GM19025 (cell line): ENCODE measurements around the gene MAN2A2.

Source experiments
- ATAC-seq: cut with Tn5 transposase; IDR thresholded peaks from one replicate; pipeline ENCODE4 v1.9.1; 2021; ENCODE audit warnings: mild to moderate bottlenecking, low read depth, moderate library complexity; ENCODE audit not compliant: unreplicated experiment

MAN2A2 gene

DNA sequence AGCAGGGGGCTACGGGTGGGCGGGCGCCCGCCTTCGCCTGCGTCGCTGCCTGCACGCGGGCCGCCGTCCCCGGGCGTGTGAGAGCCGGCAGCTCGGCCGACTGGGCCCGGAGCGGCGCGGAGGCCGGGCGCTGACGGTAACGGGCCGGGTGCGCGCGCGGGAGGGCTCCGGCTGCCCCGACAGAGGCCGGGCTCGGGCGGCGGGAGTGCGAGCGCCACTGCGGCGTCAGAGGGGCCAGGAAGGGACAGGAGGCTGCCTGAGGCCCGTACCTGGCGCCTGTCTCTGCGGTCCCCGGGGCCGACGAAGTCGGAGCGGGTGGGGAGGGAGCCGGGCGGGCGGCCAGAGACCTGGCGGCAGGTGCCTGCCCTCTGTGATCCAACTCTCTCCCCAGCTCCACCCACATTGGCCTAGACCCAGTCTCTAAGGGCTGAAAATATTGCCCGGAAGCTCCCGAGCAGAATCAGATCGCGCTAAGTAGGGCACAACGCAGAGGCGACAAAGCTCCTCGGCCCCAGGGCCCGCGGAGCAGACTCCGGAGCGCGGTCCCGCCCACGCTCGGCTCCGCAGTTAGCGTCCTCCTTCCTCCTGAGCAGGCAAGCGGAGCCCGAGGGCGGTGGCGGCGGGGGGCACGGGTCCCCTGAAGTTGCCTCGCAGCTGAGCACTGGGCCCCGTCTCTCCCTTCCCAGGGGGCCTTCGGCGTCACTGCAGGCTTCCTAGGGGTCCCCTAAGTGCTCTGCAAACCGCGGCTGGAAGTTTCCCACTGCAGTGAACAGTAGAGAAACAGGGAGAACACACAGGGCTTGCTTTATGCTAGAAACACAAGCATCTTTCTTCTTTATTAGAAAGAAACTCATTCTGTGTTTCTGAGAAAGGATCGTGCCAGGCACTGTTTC lies at the start of gene MAN2A2:
Gene MAN2A2, plus strand, starts transcription at position 463 of the 893 bp plus-strand sequence. CDS start 906 bp downstream, outside the sequence.
- ATAC-seq = peak; percentile 44

DNA sequence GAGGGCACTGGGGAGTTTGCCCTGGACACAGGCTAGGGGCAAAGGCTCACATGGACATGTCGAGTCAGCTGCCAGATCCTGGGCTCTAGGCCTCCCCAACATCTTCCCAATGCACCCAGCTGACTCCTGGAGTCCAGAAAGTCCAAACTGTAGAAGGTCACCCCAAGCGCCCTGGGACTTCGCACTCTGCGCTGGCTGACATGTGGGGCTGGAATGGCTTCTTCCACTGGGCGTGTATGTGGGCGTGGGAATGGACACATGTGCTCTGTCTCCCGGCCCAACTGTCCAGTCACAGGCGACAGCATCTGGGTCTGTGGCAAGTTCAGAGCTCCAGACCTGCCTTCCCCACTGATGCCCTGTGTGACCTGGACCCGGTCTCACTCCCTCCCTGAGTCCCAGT lies 48.0 kb upstream of the MAN2A2 start:
- ATAC-seq = no peak

DNA sequence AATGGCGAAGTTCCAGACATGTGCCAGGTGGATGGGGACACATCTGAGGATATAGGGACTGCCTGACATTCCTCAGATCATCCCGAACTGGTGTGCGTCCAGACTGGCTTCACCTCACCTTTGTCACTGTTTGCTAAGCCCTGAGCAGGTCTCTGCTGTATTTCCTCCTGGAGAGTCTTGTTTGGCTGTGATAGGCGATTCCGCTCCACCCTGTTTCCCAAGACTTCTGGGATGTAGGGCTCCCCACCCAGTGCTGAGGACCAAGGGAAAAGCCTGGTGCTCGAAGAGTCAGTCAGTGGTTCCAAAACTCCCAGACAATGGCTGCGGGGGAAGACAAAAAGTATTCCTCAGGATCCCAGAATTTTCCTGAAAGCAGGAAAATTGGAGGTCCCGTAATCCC lies 45.8 kb upstream of the MAN2A2 start:
- ATAC-seq = no peak

GRCh38 chr15:90857883-90858443 lies 45.1 kb upstream of the MAN2A2 start:
- ATAC-seq = no peak

DNA sequence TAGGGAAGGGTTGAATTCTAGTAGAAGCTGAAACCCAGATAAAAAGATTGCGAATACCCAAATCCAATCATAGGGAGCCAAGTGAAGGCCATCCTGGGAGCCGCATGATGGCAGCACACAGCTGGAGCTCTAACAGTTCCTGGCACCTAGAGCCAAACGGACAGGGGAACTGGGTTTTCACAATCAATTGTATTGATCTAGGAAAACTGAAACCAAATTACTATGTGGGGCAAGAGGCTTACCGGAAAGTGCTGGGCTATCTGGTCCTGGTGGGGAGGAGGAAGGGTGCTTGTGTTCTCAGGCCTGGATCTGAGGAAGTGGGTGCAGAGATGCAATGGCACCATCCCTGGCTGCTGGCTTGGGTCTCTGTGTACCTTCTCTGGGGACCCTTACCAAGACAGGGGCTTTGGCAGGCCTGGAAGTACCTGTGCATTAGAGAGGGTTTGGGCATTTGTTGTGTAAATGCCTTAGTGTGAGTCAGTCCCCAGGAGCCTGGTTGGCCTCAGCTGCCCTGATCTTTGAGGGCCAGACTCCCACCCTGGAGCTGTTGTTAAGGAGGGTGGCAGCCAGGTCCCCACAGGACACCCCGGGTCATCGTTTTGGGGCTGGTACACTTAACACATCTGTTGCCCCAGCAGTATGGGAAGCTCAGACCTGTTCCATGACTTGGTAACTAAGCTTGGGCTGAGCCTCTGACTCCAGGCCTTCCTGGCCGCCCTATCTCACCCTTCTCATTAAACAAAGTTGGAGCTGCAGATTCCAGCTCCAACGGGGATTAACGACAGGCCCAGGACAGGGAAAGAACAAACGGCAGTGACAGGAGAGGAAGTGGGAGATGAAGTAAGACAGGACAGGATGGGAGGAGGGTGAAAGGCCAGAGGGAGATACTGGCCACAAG lies 43.6 kb upstream of the MAN2A2 start:
- no peak for ATAC-seq

DNA sequence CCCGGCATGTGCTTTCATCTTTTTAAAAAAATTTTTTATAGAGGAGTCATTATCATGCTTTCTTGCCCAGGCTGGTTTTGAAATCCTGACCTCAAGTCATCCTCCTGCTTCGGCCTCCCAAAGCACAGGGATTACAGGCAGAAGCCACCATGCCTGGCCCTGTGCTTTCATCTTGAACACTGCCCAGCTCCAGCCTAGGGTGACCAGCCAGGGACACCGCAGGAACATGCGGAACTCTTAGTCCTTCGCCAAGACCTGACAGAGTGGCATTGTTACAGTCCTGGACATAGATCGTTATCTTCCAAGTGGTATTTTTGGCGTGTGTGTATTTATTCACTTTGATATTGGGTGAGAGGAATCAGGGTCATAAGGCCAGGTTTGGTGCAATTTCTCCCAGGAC lies 42.7 kb upstream of the MAN2A2 start:
- no peak for ATAC-seq

DNA sequence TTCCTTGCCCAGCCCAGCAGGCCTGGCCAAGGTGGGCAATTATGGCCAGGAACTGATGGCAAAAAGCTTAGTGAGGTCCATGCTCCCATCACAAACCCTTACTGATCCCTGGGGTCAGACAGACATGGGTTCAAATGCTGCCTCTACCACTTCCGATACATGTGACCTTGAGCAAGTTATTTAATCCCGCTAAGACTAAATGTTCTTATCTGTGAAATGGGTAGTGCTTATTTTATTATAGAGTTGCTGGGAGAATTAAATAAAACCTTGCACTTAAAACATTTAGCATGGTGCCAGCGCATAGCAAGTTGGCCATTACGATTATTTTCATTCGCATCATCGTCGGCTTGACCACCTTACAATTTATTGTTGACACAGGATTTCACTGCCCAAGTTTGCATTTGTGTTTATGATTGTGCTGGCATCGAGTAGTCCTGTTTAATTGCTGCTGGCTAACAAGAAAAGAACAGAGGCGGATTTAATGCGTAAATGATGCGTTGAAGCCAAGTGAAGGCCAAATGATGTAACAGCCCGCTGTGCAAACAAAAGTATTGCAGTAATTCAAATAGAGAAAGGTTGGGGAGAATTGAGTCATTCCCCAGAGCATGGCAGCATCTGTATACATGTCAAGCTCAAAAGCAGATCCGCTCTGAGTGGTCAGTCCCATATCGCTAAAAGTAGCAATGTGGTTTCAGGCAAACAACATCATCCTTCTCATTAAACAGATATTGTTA lies 42.0 kb upstream of the MAN2A2 start:
- ATAC-seq = no peak

DNA sequence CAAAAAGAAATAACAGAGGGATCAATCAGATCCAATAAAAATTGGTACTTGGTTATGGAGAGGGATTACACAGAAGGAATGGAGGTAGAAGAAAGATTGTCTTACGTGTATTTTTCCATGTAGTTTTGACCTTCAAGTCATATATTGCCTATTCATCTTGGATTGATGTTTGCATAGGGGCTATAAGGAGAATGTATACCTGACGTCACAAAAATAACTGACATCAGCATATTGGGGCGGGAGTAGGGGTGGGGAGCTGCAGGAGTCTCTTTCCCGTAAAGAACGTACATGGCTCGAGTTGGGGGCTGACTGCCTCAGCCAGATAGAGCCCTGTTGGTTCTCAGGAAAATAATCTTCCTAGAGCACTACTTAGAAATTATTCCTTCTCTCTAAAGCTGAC lies 40.6 kb upstream of the MAN2A2 start:
- ATAC-seq = no peak

- ATAC-seq = no peak
Observed at GRCh38 chr15:90862964-90863778, 39.9 kb upstream of the MAN2A2 start.

- no peak for ATAC-seq
Observed at GRCh38 chr15:90863987-90864386, 39.1 kb upstream of the MAN2A2 start.

- ATAC-seq = no peak
Observed at GRCh38 chr15:90864507-90864906, 38.6 kb upstream of the MAN2A2 start.

- ATAC-seq = no peak
Observed at GRCh38 chr15:90865702-90866101, 37.4 kb upstream of the MAN2A2 start.

- no peak for ATAC-seq
Observed at GRCh38 chr15:90866161-90866715, 36.9 kb upstream of the MAN2A2 start.

- ATAC-seq = no peak
Observed at GRCh38 chr15:90866800-90867199, 36.3 kb upstream of the MAN2A2 start.

GRCh38 chr15:90868261-90868689 lies 34.8 kb upstream of the MAN2A2 start, which contains the start of gene FURIN:
FURIN (plus strand) TSS chr15:90868588; CDS start chr15:90875741, 7,153 bp downstream.
- no peak for ATAC-seq

DNA sequence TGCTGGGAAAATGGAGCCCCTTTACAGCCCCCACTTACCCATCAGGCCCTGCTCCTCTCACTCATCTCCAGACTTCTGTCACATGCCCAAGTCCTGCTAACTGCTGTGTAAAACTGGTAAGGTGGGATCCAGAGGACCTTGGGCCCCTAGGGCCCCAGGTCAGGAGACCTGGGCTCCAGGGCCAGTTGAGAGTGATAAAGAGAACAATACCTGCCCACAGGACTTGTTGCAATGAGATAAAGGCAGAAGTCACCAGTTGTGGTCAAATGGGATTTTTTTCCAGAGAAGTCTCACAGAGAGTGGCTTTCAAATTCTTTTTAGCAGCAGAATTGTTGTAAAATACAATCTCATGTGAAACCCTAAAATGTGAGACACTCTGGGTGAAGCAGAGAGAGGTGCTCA lies 34.0 kb upstream of the MAN2A2 start:
- no peak for ATAC-seq

DNA sequence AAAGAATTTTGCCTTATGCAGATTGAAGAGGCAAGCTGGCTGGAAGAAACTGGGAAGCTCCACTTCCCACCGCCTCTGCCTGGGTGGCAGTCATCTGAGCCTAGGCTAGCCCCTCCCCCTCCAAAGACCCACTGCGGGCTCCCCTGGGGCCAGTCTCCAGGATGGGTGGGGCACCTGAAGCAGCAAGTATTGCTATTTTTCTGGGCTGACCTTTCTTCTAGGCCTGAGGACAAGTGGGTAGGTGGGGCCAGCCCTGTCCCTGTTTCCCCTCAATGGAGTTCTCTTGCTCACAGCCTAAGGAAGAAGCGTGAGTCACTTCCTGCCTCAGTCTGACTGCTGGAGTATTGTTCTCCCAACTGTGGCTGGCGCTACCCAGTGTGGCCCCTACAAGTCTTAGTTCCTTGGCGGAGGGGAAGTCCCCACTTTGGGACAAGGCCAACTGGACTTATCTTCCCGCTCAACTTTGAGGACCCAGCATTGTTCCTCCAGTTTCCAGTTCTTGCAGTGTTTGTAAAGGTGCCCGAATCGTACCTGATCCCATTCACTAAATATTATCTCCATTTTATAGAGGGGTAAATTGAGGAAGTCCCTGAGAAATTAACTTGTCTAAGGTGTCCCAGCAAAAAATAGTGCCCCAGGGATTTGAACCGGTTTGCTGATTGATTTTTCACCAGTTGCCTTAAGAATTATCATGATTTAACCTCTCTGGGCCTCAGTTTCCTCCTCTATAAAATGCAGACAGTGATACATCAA lies 33.3 kb upstream of the MAN2A2 start:
- no peak for ATAC-seq

DNA sequence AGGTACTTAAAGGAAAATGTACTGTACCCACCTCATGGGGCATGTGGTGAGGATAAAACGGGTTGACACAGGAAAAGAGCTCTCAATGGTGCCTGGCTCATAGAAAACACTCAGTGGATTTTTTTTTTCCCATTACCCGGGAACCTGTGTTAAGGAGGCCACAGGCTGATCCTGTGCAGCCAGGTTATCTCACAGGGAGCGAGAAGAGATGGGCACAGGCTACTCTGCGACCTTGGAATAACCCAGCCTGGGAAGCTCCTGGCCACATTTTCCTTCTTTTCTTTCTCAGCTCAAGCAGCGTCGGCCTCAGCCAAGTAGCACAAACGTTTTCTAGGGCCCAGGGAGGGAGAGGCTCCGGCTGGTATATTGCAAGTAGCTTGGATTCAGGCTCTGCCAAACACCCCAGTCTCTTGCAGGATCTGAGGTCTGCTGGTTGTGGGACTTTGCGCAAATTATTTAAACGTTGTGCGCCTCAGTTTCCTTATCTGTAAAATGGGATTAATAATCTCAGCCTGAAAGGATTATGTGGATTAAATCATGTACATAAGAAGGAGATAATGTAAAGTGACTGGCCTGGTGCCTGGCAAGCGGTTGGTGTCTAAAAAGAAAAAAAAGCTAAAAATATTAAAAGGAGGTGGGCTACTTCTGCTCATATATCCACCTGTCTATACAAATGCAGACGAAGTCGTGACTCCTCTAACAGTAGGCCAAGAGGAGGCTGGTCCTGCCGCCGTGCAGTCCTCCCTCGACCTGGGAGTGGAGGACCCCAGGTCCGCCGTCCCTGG lies 32.6 kb upstream of the MAN2A2 start:
- ATAC-seq = no peak
